UCSD-AML1 (cell line): Measurements from ENCODE around the gene ZFHX3.

Source experiments
- DNase-seq: peaks from one replicate; lab custom pipeline; 2025; ENCODE audit not compliant: unreplicated experiment; lab: John Stamatoyannopoulos, UW

ZFHX3 gene

GRCh38 chr16:72936408-72936807 is 111.5 kb downstream of the ZFHX3 start:
- no peak for DNase-seq

- DNase-seq, result no peak
Measured at GRCh38 chr16:72935896-72936295, 112.0 kb downstream of the ZFHX3 start.

GRCh38 chr16:72934636-72935403 is 113.1 kb downstream of the ZFHX3 start:
- no peak for DNase-seq

- DNase-seq, result no peak
Measured at GRCh38 chr16:72932677-72933335, 115.1 kb downstream of the ZFHX3 start.

- no peak for DNase-seq
Measured at GRCh38 chr16:72932050-72932449, 115.9 kb downstream of the ZFHX3 start.

GRCh38 chr16:72930396-72930795 is 117.5 kb downstream of the ZFHX3 start:
- DNase-seq, result no peak

- no peak for DNase-seq
Measured at GRCh38 chr16:72928090-72928981, 119.6 kb downstream of the ZFHX3 start.

- no peak for DNase-seq
Measured at GRCh38 chr16:72927199-72928089, 120.5 kb downstream of the ZFHX3 start.

GRCh38 chr16:72926177-72927070 is 121.5 kb downstream of the ZFHX3 start:
- no peak for DNase-seq

GRCh38 chr16:72925631-72925979 is 122.3 kb downstream of the ZFHX3 start:
- DNase-seq, result no peak

GRCh38 chr16:72924927-72925630 is 122.8 kb downstream of the ZFHX3 start:
- no peak for DNase-seq

- no peak for DNase-seq
Measured at GRCh38 chr16:72924537-72924926, 123.4 kb downstream of the ZFHX3 start.

- no peak for DNase-seq
Measured at GRCh38 chr16:72923757-72924156, 124.2 kb downstream of the ZFHX3 start.

- DNase-seq, result no peak
Measured at GRCh38 chr16:72922714-72923113, 125.2 kb downstream of the ZFHX3 start.

GRCh38 chr16:72921620-72922019 is 126.3 kb downstream of the ZFHX3 start:
- DNase-seq, result no peak

- peak; percentile 24 for DNase-seq
Measured at GRCh38 chr16:72921106-72921505, 126.8 kb downstream of the ZFHX3 start.

GRCh38 chr16:72917051-72917450 is 130.9 kb downstream of the ZFHX3 start:
- DNase-seq, result no peak

GRCh38 chr16:72915331-72915730 is 132.6 kb downstream of the ZFHX3 start:
- no peak for DNase-seq

GRCh38 chr16:72913551-72913950 is 134.4 kb downstream of the ZFHX3 start:
- no peak for DNase-seq
